Measurements from ENCODE around the gene KBTBD13.

The KBTBD13 gene

GRCh38 chr15:65085207-65085753, 8.7 kb downstream of the KBTBD13 start:
- H3K4me3 ChIP-seq (ENCODE audit: low read depth, low read length): no peak overlapping the region
- no peak for TF ChIP-seq CTCF (IDR thresholded peaks at IDR 0.05; ENCODE audit: low read depth, low read length)

GRCh38 chr15:65085990-65086679, 9.6 kb downstream of the KBTBD13 start:
- peak; percentile 48 for TF ChIP-seq CTCF (IDR thresholded peaks at IDR 0.05; ENCODE audit: low read depth, low read length)
- H3K4me3 ChIP-seq (ENCODE audit: low read depth, low read length): no peak overlapping the region

GRCh38 chr15:65086680-65087111, 10.2 kb downstream of the KBTBD13 start:
- no peak; the same call in 1 of the 2 replicates for TF ChIP-seq CTCF (IDR thresholded peaks at IDR 0.05; ENCODE audit: low read depth, low read length)
- H3K4me3 ChIP-seq (ENCODE audit: low read depth, low read length): no peak overlapping the region

- H3K4me3 ChIP-seq (ENCODE audit: low read depth, low read length): no peak overlapping the region
- TF ChIP-seq CTCF (IDR thresholded peaks at IDR 0.05; ENCODE audit: low read depth, low read length): no peak
Observed at GRCh38 chr15:65087411-65087810, 10.9 kb downstream of the KBTBD13 start.

GRCh38 chr15:65087873-65088642, 11.5 kb downstream of the KBTBD13 start:
- no peak overlapping the region for H3K4me3 ChIP-seq (ENCODE audit: low read depth, low read length)
- no peak for TF ChIP-seq CTCF (IDR thresholded peaks at IDR 0.05; ENCODE audit: low read depth, low read length)

- no peak for TF ChIP-seq CTCF (IDR thresholded peaks at IDR 0.05; ENCODE audit: low read depth, low read length)
- H3K4me3 ChIP-seq (ENCODE audit: low read depth, low read length): no peak overlapping the region
Observed at GRCh38 chr15:65088643-65089021, 12.1 kb downstream of the KBTBD13 start.
